ENCODE results near the gene RETN. TPM values are rescaled to one million over a fixed set of nuclear protein-coding genes. Genes with fewer than 3 reads are reported as not detected.

The RETN gene
- total and polyA plus RNA-seq, 2 experiments from 2014 or later, result not detected

DNA sequence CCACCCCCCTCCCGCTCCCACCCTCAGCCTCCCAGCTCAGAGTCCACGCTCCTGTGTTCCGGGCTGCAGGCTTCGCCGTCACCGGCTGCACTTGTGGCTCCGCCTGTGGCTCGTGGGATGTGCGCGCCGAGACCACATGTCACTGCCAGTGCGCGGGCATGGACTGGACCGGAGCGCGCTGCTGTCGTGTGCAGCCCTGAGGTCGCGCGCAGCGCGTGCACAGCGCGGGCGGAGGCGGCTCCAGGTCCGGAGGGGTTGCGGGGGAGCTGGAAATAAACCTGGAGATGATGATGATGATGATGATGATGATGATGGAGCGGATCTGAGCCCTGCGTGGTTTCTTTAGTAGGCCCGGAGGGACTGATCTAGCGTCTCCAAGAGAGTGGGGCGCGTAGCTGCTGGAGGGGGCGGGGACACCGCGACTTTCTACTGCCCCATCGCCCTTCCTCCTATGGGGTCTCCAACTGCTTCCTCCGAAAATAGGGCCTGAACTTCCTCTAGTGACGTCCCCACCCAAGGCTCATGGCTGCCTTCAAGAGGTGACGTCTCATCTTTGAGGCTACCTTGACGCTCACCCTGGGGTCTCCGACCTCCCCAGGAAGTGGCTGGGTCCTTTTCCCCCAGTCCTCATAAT is 1.4 kb downstream of the RETN start (continued):
- TF ChIP-seq EZH2phosphoT487 (IDR thresholded peaks at IDR 0.05; ENCODE audit: unreplicated experiment) (no peak), NANOG (IDR thresholded peaks at IDR 0.05; ENCODE audit: borderline replicate concordance) (no peak), CREB1 (CRISPR knock-in tag; IDR thresholded peaks at IDR 0.05; ENCODE audit: low read depth) (no peak)
- TF ChIP-seq, protein P1, sequence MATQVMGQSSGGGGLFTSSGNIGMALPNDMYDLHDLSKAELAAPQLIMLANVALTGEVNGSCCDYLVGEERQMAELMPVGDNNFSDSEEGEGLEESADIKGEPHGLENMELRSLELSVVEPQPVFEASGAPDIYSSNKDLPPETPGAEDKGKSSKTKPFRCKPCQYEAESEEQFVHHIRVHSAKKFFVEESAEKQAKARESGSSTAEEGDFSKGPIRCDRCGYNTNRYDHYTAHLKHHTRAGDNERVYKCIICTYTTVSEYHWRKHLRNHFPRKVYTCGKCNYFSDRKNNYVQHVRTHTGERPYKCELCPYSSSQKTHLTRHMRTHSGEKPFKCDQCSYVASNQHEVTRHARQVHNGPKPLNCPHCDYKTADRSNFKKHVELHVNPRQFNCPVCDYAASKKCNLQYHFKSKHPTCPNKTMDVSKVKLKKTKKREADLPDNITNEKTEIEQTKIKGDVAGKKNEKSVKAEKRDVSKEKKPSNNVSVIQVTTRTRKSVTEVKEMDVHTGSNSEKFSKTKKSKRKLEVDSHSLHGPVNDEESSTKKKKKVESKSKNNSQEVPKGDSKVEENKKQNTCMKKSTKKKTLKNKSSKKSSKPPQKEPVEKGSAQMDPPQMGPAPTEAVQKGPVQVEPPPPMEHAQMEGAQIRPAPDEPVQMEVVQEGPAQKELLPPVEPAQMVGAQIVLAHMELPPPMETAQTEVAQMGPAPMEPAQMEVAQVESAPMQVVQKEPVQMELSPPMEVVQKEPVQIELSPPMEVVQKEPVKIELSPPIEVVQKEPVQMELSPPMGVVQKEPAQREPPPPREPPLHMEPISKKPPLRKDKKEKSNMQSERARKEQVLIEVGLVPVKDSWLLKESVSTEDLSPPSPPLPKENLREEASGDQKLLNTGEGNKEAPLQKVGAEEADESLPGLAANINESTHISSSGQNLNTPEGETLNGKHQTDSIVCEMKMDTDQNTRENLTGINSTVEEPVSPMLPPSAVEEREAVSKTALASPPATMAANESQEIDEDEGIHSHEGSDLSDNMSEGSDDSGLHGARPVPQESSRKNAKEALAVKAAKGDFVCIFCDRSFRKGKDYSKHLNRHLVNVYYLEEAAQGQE (IDR thresholded peaks at IDR 0.05; ENCODE audit: unreplicated experiment), result no peak

DNA sequence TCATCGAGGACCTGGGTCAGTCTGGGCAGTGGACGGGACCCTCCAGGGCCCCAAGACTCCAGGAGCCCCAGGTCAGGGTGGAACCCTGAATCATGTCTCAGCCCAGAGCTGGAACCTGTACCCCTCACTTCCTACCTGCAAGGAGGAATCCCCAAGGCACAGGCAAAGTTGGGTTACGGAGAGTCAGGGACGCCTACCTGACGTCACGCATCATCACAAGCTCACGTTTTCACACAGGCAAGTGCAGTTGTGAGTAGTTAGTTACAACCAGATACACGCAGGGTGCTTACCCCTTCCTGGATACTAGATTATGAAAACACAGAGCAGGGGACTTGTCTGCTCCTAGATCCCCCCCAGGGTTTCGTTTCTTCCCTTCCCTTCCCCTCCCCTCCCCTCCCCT is 1.9 kb downstream of the RETN start:
- peak overlapping the region; percentile 79 for H3K4me3 ChIP-seq

DNA sequence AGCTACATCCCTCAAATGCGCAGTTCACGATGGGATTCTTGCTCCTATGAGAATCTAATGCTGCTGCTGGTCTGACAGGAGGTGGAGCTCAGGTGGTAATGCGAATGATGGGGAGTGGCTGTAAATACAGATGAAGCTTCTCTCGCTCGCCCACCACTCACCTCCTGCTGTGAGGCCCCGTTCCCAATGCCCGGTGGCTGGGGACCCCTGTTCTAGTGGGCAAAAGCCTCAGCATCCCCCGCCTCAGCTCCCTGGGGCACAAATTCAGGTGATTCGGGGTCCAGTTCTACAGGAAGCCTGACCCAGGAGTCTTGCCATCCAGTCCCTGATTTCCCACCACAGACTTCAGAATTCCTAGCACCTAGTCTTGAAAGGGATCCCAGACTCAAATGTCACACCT is 3.7 kb downstream of the RETN start:
- H3K27me3 ChIP-seq (ENCODE audit: insufficient read depth), result peaks cover 51% of the 10 kb centered on the region
- H3K4me3 ChIP-seq, result no peak overlapping the region
- no peak overlapping the region for H3K27ac ChIP-seq (ENCODE audit: low read depth)
- no peaks in the 10 kb centered on the region for H3K36me3 Mint-ChIP-seq (ENCODE audit: low read depth)
- H3F3A ChIP-seq (replicated peaks; ENCODE audit: low read depth), result no peaks in the 10 kb centered on the region
- H3K27me3 Mint-ChIP-seq (ENCODE audit: insufficient read depth, low read depth, poor library complexity), result peaks cover 38% of the 10 kb centered on the region
- no peaks in the 10 kb centered on the region; the same call in 1 of the 2 replicates for H3K4me1 ChIP-seq (ENCODE audit: insufficient read depth)
- H3K4me1 Mint-ChIP-seq, result peaks cover 8% of the 10 kb centered on the region; the same call in 2 of the 3 replicates
- no peaks in the 10 kb centered on the region for H4K20me1 ChIP-seq (replicated peaks; ENCODE audit: insufficient read depth)
- H2AFZ ChIP-seq, result no peak overlapping the region
- H3K4me3 Mint-ChIP-seq, result no peak overlapping the region
- no peak overlapping the region for H3K4me2 ChIP-seq
- DNase-seq (ENCODE audit: low spot score), result no peak
- no peak for ATAC-seq
- H3K79me2 ChIP-seq (replicated peaks; ENCODE audit: insufficient read depth), result no peaks in the 10 kb centered on the region
- no peaks in the 10 kb centered on the region for H3K36me3 ChIP-seq (ENCODE audit: insufficient read depth)
- H3K9me3 Mint-ChIP-seq, result peaks cover 6% of the 10 kb centered on the region
- H3K9me2 ChIP-seq (ENCODE audit: insufficient read depth), result no peaks in the 10 kb centered on the region
- H3K27ac Mint-ChIP-seq, result no peak overlapping the region
- TF ChIP-seq CREB1 (CRISPR knock-in tag; IDR thresholded peaks at IDR 0.05; ENCODE audit: low read depth), result no peak
- TF ChIP-seq, protein P2, sequence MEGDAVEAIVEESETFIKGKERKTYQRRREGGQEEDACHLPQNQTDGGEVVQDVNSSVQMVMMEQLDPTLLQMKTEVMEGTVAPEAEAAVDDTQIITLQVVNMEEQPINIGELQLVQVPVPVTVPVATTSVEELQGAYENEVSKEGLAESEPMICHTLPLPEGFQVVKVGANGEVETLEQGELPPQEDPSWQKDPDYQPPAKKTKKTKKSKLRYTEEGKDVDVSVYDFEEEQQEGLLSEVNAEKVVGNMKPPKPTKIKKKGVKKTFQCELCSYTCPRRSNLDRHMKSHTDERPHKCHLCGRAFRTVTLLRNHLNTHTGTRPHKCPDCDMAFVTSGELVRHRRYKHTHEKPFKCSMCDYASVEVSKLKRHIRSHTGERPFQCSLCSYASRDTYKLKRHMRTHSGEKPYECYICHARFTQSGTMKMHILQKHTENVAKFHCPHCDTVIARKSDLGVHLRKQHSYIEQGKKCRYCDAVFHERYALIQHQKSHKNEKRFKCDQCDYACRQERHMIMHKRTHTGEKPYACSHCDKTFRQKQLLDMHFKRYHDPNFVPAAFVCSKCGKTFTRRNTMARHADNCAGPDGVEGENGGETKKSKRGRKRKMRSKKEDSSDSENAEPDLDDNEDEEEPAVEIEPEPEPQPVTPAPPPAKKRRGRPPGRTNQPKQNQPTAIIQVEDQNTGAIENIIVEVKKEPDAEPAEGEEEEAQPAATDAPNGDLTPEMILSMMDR (conservative IDR thresholded peaks at IDR 0.05; ENCODE audit: low read depth in 2 of 2), result no peak
- TF ChIP-seq, protein P1 (IDR thresholded peaks at IDR 0.05; ENCODE audit: unreplicated experiment), result no peak

More for the DNA sequence above, 1.9 kb downstream of the RETN start:
- Histone ChIP-seq H3K4me2 (peak overlapping the region; percentile 92), H2AFZ (peak overlapping the region; percentile 100), H3K36me3 (ENCODE audit: insufficient read depth) (no peaks in the 10 kb centered on the region), H3K79me2 (replicated peaks; ENCODE audit: insufficient read depth) (no peaks in the 10 kb centered on the region), H3K4me1 (ENCODE audit: insufficient read depth) (no peaks in the 10 kb centered on the region; the same call in 1 of the 2 replicates), H4K20me1 (replicated peaks; ENCODE audit: insufficient read depth) (no peaks in the 10 kb centered on the region), H3K9me2 (ENCODE audit: insufficient read depth) (no peaks in the 10 kb centered on the region), H3K27ac (ENCODE audit: low read depth) (no peak overlapping the region), H3K27me3 (ENCODE audit: insufficient read depth) (peaks cover 48% of the 10 kb centered on the region), H3F3A (replicated peaks; ENCODE audit: low read depth) (no peaks in the 10 kb centered on the region)
- Mint-ChIP-seq H3K27ac (no peak overlapping the region), H3K27me3 (ENCODE audit: insufficient read depth, low read depth, poor library complexity) (peaks cover 37% of the 10 kb centered on the region), H3K4me3 (peak overlapping the region; percentile 89), H3K9me3 (peaks cover 9% of the 10 kb centered on the region), H3K4me1 (peaks cover 8% of the 10 kb centered on the region; the same call in 2 of the 3 replicates), H3K36me3 (ENCODE audit: low read depth) (no peaks in the 10 kb centered on the region)
- ATAC-seq (peak; percentile 17; the same call in 2 of the 3 replicates), DNase-seq (ENCODE audit: low spot score) (peak; percentile 45)
- TF ChIP-seq STAT1 (IDR thresholded peaks at IDR 0.05; ENCODE audit: unreplicated experiment) (no peak), CREB1 (CRISPR knock-in tag; IDR thresholded peaks at IDR 0.05; ENCODE audit: low read depth) (peak; percentile 79)
